SW480 (cell line): ENCODE measurements around the gene ITGB1.

Experiments
- DNase-seq: peaks from one replicate; pipeline ENCODE4 v3.0.0-alpha.2; 2016; ENCODE audit warnings: low spot score

The ITGB1 gene

GRCh38 chr10:32889631-32890212, 68.3 kb downstream of the ITGB1 start:
- no peak for DNase-seq

GRCh38 chr10:32888161-32888927, 69.7 kb downstream of the ITGB1 start:
- DNase-seq = no peak

- no peak for DNase-seq
Measured at GRCh38 chr10:32887481-32887880, 70.5 kb downstream of the ITGB1 start.

GRCh38 chr10:32882076-32882475, 76.0 kb downstream of the ITGB1 start:
- no peak for DNase-seq

- DNase-seq = no peak
Measured at GRCh38 chr10:32878646-32879045, 79.4 kb downstream of the ITGB1 start.

- no peak for DNase-seq
Measured at GRCh38 chr10:32877915-32878314, 80.1 kb downstream of the ITGB1 start.

GRCh38 chr10:32865170-32865569, 92.9 kb downstream of the ITGB1 start:
- DNase-seq = no peak

- DNase-seq = peak; percentile 26
Measured at GRCh38 chr10:32854435-32854834, 103.6 kb downstream of the ITGB1 start.

- DNase-seq = no peak
Measured at GRCh38 chr10:32851301-32851700, 106.7 kb downstream of the ITGB1 start.
